GF-D8 (cell line): ENCODE data around the gene MINDY2.
"Not testable (repeated sequence)": the region's sequence is repeated elsewhere in the genome, so short reads cannot be mapped to it uniquely, and the experiment has no call there.

Experiments
- DNase-seq: peaks from one replicate; lab custom pipeline; 2025; lab: John Stamatoyannopoulos, UW

Gene MINDY2

DNA sequence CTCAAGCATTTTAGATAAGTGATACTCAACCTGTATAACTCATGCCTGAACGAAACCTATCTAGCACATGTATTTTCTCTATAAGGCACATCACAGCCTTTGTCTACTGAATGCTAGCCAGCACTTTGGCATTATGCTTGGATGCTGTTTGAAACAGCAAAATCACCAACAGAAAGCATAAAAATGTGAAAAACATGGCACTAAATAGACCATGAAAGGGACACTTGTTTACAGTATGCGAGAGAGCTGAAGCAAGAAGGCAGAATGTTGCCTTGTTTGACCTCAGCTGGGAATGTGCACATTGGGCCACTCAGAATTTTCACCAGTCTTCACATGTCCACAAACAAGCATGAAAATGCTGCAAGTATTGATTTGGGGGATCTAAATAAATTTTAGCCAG, 59.5 kb downstream of the MINDY2 start:
- no peak for DNase-seq

DNA sequence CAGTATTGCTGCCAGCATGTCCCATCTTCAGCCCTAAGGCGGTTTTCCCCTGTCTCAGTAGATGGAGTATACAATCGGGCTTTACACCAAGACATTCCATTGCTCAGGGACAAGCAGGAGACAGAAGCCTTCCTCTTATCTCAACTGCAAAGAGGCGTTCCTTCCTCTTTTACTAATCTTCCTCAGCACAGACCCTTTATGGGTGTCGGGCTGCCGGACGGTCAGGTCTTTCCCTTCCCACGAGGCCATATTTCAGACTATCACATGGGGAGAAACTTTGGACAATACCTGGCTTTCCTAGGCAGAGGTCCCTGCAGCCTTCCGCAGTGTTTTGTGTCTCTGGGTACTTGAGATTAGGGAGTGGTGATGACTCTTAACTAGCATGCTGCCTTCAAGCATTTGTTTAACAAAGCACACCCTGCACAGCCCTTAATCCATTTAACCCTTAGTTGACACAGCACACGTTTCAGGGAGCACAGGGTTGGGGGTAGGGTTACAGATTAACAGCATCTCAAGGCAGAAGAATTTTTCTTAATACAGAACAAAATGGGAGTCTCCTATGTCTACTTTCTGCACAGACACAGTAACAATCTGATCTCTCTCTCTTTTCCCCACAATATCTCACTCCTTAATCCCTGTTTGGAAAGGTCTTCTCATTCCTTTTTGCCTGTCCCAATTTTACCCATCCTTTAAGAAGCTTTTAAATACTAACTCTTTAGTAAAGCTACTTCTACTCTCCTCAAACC, 62.8 kb downstream of the MINDY2 start:
- DNase-seq = peak; percentile 17

DNA sequence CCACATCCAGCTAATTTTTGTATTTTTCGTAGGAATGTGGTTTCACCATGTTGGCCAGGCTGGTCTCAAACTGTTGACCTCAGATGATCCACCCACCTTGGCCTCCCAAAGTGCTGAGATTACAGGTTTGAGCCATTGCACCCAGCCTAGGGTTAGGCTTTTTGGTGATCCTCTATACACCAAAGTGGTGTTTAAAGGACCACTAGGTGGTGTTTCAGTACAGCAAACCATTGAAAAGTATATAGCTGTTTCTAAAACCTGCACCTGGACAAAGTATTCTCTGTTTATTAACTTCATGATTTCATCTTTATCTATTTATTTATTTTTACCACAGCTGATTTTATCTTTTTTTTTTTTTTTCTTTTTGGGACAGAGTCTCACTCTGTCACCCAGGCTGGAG, 68.4 kb downstream of the MINDY2 start:
- DNase-seq = no peak

DNA sequence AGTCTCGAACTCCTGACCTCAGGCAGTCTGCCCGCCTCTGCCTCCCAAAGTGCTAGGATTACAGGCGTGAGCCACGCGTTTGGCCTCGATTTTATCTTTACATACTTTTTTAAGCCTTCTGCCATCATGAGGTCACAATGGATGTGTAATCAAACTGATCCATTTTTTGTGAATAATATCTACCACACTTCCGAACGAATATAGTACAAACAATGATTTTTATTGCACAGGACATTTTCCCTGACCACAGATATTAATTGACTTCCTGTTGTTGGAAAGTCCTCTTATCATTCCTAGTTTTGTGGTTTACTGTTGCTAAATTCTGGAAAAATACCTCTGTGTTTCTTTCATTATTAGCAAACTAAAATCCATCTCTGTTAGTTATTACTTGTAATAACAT, 68.9 kb downstream of the MINDY2 start:
- DNase-seq = no peak

DNA sequence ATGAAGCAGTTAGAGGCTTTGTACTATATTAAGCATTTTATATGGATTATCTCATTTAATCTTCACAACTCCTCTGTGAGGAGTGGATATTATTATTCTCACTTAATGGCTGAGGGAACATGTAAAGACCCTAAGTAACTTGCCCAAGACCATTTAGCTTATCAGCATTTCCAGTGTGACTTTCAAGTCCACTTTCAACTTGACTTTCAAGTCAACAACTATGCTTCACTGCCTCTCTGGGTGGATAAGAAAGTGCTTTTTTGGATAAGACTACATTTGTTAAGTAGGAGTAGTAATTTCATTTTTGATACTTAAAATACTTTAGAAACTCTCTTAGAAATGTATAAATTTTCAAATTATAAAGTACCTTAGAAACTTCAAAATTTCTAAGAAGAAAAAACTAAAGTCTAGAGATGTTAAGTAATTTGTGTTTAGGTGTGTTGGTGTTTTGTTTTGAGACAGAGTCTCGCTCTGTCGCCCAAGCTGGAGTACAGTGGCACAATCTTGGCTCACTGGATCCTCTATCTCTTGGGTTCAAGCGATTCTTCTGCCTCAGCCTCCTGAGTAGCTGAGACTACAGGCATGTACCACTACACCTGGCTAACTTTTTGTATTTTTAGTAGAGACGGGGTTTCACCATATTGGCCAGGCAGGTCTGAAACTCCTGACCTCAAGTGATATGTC, 71.8 kb downstream of the MINDY2 start:
- no peak for DNase-seq

DNA sequence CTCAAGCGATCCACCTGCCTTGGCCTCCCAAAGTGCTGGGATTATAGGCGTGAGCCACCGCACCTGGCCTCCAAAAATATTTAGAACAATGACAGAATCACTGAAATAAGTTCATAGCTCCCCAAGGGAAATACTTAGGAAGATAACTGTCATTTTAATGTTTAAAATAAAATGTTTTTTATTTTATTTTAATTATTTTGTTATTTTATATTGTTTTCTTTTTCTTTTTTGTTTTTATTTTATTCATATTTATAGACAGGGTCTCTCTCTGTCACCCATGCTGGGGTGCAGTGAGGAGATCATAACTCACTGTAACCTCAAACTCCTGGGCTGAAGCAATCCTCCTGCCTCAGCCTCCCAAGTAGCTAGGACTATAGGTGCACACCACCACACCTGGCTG, 80.1 kb downstream of the MINDY2 start:
- not testable (repeated sequence) for DNase-seq

DNA sequence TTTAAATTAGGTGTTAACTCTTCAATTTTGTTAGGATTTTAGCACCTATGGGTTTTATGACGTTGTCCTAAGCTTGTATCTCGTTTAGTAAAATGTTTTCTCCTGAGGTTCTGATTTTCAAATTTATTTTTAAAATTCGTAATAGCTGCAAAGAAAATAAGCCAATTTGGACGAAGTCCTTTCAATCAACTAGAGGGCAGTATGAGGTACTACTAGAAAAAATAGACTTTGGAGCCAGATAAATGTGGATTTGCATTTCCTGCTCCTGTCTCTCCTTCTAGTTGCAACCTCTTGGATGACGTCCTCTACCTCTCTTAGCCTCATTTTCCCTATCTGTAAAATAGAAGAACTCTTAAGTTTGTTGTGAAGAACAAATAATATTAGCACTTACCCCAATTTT, 81.2 kb downstream of the MINDY2 start:
- no peak for DNase-seq

DNA sequence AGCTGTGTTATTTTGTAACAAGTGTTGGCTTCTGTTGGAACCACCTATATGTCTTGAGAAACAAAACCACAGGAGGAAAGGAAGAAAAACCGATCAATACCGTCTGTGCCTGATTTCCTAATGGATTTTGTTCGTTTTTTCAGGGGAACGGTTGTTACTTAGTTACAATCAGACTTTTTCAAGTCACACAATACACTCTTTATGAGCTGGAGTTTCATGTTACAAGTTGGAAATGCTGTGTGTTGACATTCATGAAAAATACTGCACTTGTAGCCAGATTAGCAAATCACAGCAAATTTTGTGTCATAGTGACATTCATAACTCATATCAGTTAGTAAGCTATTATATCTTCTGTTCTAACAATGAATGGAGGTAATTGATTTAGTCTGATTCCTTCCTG, 83.5 kb downstream of the MINDY2 start:
- no peak for DNase-seq

DNA sequence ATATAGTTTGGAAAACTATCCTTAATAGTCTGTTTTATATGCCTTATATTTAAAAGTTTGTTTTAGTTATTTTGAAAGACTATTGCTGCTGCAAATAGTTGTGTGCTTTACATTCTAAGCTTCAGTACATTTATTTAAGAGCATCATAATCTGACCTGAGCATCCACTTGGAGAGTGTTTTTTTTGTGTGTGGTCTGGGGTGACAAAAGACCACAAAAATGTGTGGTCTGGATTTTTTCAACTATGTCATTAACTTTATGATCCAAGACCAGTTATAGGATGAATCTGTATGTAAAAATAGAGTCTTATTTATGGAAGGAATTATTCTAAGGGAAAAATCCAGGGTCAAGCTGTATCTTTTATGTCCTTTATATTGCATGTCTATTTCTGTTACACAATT, 85.0 kb downstream of the MINDY2 start:
- no peak for DNase-seq

DNA sequence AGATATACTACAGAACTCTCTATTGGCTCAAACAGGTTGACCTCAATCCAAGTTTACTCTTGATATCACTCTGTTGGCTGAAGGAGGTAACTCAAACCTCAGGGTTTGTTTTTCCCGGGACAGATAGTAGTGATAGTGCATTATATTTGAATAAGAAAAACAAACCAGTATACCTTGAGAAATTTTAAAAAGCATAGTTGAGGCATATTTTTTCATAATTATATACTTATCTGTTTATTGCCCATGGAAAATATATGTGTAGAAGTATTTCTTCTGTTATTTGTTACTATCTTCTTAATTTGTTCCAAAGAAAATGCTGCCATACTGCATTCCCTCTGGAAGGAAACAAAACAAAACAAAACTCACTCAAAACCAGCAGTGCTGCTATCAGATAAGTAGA, 85.5 kb downstream of the MINDY2 start:
- DNase-seq = not testable (repeated sequence)

DNA sequence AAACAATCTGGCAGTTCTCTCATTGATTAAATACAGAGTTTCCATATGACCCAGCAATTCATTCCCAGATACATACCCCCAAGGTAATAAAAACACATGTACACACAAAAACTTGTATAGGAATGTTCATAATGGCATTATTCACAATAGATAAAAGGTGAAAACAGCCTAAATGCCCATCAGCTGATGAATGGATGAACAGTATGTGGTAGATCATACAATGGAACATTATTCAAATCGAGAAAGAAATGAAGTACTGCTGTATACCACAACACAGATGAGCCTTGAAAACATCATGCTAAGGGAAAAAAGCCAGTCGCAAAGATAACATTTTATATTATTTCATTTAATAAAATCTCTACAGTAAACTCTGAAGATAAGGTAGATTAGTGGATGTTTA, 91.2 kb downstream of the MINDY2 start:
- DNase-seq = no peak

DNA sequence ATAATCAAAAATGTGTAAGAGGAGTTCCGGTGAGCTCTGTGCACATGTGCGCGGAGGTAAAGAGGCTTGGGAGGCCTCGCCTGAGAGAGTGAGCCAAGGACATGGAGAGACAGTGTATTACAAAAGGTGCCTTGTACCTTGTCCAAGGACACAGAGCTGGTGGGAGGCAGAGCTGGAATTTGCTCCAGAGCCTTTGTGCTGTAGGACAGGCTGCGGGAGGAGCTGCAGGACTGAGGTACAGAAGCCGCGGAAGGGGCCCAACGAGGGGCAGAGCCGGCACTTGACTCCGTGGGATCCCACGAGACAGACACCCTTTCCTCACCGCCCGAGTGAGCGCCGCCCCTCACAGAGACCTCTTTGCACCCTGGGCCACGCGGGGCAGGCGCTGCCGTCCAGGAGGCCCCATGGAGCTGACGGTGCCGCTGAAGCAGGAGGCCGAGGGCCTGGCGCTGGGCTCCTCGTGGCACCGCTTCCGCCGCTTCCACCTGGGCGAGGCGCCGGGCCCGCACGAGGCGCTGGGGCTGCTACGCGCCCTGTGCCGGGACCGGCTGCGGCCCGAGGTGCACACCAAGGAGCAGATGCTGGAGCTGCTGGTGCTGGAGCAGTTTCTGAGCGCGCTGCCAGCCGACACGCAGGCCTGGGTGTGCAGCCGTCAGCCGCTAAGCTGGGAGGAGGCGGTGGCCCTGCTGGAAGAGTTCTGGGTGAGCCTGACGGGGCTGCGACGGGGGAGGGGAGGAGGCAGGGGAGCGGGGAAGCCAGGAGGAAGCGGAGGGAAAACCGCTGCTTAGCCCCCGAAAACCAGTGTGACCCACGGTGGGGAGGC, 93.7 kb downstream of the MINDY2 start:
- DNase-seq = no peak

DNA sequence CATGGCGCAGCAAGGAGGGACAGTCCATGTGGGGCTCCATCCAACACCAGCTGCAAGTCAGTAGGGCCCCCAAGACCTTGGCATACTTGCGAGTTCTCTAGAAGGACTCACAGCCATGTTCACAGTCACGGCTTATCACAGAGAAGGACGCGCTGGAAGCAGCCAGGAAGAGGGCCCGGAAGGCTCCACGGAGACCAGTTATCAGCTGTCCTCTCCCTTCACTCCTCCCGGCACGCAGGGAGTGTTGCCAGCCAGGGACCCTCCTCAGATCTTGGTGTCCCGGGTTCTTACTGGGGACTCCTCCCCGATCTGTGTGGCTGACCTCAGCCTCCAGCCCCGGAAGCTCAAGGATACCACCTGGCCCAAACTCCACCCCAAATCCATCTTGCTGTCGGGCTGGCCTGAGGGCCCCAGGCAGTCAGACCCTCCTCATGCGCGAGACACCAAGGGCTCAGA, 94.4 kb downstream of the MINDY2 start:
- no peak for DNase-seq

DNA sequence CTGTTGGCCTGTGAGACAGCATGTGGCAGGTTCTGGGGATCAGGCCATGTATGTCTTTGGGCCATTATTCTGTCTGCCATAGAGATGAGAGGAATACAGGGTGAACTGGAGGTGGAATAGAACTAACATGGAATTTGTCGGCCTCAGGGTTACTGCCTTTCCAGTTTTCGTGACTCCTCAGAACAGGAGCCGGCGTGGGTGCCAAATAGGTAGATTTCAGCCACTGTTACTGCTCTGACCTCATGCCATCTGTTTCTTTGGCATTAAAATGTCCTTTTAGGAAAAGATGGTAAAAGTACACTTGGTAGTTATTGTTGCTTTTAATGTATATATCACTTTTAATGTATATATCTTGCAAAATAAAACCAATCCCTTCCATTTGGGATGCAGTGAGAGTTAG, 96.8 kb downstream of the MINDY2 start:
- DNase-seq = no peak

DNA sequence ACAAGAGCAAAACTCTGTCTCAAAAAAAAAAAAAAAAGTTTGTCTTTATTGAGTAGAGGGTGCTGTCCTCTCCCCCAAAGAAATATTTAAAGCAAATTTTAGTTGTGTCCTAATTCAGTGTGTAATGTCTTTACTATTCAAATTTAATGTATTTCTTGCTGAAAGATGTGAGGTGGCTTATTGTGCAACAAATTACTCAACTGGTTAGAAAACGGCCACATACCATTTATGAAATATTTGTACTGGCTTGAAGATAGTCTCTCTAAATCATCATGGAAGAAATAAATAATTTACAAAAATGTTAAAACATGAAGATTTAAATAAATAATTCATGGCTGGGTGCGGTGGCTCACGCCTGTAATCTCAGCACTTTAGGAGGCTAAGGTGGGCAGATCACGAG, 99.3 kb downstream of the MINDY2 start:
- DNase-seq = no peak

DNA sequence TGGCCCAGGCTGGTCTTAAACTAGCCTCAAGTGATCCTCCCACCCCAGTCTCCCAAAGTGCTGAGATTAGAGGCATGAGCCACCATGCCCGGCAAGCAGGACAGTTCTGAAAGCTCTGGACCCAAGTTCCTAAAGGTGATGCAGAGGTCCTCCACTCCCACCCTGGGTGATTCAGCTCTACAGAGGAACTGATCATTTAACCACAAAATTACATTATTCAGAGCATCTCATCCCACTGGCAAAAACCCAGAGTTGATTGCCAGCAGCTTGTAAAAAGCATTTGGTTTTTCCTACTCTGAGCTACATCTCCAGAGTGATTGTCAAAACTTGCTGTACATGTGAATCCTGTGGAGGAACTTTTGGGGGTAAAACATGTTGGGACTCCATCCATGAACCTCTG, 102.2 kb downstream of the MINDY2 start:
- DNase-seq = no peak

DNA sequence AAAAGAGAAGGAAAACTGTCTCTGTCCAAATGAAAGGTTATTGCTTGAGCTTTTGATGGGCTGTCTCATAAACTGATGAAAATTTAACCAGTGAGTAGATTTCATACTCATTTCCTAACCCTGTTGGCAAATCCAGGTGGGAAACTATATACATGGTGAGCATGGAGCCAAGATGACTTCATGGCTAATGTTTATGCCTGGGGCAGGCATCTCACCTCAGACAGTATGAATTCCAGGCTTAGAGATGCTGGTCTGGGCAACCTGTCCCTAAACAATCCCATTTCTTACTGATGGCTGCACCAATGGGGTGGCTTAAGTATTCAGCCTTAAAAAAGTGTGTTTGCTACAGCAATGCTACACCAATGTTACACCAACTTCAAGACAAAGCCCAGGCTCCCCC, 104.2 kb downstream of the MINDY2 start:
- DNase-seq = no peak

DNA sequence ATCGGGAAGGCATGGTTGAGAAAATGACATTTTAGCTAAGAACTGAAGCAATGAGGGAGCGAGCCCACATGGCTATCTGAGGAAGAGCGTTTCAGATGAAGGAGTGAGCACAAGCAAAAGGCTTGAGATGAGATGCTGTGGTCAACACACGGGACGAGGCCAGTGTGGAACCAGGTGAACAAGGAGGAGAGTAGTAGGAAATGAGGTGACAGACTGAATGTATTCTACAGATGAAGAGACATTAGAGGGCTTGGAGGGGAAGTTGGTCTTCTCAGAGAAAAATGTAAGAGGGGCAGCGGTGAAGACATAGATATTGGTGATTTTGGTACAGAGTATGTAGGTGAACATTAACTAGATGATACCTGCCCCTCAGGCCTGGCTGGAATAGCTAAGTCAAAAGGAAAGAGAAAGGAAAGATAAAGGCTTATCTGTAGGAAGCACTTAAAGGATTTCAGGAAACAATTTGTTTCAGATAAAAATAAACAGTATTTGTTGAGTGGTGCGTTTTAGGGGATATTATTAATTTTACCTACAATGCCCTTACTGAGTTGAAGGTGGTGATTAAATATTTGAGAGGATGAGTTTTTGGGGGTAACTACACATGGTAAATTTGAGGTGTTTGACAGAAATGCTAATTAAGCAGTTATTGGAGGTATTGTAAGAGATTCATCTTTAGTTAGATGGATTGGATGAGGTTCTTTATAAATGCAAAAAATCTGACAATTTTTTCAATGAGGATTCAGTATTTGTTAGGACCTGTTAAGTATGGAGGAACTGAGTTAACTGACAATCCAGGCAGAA, 105.4 kb downstream of the MINDY2 start:
- no peak for DNase-seq

DNA sequence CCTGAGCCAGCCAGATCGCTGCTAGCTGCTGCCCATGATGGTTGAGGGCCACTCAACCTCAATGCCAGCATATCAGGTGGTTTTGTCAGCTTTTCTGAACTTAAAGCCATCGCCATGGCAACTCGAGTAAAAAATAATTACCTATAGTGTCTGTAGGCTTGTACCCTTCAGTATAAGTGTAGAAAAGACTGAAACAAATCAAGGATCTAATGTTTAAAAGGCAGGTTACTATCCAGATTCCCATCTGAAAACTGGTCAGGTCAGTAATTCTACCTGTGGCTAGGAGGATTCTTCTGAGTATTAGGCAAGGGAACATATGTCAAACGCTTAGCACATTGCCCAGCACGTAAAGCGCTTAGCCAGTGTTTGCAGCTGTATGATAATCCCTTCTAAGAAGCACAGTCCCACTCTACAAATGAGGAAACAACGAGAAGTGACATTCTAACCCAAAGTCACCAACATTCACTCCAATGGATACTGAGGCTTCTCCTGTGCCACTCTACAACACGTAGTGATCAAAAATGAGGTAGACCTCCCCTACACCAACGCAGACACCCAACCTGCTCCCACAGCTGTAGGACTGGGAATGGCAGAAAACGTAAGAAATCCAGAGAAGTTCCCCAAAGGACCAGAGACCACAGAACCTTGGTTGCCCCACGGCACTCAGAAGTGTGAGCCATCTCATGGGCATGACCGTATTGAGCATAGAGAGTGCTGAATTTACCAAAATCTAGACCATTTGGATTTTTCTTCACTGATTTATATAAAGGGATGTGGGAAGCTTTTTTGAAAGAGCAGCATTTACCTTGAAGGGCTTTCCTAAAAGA, 107.1 kb downstream of the MINDY2 start:
- DNase-seq = no peak

DNA sequence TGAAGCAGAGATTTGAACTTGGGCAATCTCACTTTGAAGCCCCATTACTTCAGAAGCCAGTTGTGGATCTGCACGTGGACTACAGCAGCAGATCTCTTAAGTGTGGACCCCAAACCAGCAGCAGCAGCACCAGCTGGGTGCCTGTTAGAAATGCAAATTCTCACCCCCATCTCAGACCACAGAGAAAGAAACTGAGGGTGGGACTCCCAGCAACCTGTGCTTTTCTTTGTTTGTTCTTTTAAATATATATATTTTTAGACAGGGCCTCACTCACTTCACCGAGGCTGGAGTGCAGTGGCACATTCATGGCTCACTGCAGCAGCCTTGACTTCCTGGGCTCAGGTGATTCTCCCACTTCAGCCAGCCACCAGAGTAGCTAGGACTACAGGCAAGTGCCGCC, 109.2 kb downstream of the MINDY2 start:
- DNase-seq = no peak

DNA sequence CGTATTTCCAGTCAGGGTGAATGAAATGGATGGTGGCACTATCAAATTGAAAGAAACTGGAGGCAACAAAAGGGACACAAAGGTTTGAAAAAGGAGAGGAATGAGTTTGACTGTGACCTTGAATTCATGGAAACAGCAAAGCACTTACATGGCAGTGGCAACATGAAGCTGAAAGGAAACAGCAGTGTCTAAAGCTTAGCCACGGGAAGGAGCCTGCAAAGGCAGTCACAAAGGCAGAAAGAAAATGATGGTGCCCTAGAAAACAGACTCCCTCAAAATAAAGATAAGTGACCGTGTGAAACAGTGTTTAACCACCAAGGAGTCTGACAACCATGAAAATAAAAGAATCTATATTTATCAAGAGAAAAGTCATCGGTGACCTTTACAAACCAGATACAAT, 111.1 kb downstream of the MINDY2 start:
- no peak for DNase-seq
